Prostate gland (tissue), 2 donors: ENCODE results near the gene CREB5.

Experiments
- POLR2A ChIP-seq: fragments of 450-650 bp; IDR thresholded peaks from one replicate; pipeline ENCODE4 v1.6.1; 2016; ENCODE audit warnings: antibody characterized with exemption, mild to moderate bottlenecking
- TF ChIP-seq, protein P1 (sequence below), 4 experiments: fragments of 200-600 bp in 2 of 4; fragments of 450-650 bp in 2 of 4; sonication (generic) in 2 of 4; IDR thresholded peaks; 1 replicate in 3 of 4; 2 replicates in 1 of 4; pipeline ENCODE4 v1.5.1; 2016 to 2019; ENCODE audit warnings: antibody characterized with exemption in 4 of 4, mild to moderate bottlenecking in 2 of 4, moderate library complexity in 2 of 4

DNA sequence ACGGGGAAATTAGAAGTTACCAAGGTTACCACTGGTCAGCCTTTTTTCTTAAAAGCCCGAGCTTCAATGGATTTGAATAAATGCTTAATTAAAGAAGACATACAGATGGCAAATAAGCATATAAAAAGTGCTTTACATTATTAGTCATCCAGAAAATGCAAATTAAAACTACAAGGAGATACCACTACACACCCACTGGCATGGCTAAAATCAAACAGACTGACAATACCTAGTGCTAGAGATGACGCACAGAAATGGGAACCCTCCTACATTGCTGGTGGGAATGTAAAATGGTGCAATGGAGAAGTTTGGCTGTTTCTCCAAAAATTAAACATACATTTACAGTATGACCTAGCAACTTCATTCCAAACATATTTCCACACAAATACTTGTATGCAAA, 38.3 kb upstream of the CREB5 start:
- TF ChIP-seq, protein P1, sequence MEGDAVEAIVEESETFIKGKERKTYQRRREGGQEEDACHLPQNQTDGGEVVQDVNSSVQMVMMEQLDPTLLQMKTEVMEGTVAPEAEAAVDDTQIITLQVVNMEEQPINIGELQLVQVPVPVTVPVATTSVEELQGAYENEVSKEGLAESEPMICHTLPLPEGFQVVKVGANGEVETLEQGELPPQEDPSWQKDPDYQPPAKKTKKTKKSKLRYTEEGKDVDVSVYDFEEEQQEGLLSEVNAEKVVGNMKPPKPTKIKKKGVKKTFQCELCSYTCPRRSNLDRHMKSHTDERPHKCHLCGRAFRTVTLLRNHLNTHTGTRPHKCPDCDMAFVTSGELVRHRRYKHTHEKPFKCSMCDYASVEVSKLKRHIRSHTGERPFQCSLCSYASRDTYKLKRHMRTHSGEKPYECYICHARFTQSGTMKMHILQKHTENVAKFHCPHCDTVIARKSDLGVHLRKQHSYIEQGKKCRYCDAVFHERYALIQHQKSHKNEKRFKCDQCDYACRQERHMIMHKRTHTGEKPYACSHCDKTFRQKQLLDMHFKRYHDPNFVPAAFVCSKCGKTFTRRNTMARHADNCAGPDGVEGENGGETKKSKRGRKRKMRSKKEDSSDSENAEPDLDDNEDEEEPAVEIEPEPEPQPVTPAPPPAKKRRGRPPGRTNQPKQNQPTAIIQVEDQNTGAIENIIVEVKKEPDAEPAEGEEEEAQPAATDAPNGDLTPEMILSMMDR (IDR thresholded peaks at IDR 0.05), result no peak
- no peak for TF ChIP-seq POLR2A
